ENCODE measurements around the gene AUNIP.
"Not testable (repeated sequence)": the region's sequence is repeated elsewhere in the genome, so short reads cannot be mapped to it uniquely, and the experiment has no call there.

The AUNIP gene

DNA sequence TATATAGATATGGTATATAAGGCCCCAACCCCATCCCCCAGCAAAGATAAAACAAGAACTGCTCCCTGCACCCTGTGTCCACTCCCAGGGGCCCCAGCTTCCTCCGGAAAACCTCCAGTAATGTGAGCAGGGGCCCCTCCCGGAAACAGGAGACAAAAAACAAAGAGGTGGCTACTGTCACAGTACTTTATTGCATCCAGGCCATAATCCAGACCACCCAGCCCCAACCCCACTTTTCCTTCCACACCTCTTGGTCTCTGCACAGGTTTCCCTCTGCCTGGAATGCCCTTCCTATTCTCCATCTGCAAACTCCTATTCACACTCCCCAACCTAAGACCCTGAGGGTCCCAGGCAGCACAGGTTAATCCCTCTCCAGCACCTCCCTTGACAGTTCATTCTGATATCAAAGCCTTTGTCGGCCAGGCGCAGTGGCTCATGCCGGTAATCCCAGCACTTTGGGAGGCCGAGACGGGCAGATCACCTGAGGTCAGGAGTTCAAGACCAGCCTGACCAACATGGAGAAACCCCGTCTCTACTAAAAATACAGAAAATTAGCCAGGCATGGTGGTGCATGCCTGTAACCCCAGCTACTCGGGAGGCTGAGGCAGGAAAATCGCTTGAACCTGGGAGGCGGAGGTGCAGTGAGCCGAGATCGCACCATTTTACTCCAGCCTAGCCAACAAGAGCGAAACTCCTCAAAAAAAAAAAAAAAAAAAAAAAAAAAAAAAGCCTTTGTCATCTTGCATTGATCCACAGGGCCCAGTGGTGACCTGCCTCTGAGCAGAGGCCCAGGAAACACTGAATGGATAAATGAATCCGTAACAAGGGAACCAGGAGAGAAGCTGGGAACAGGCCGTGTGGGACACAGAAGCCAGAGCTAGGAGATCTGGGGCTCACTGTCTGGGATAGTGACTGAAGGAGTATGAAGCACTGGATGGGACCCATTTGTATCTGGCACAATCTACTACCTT lies 2.3 kb upstream of the AUNIP start:
- H3K27ac ChIP-seq (ENCODE audit: low read length): no peak overlapping the region
- H3K36me3 ChIP-seq (ENCODE audit: control insufficient read depth in 1 of 2, insufficient read depth in 2 of 2, low read length in 2 of 2): peaks cover 0 to 17% of the 10 kb centered on the region in 2 donors
- H3K4me3 ChIP-seq (ENCODE audit: low read depth in 1 of 2, low read length in 2 of 2): no peak overlapping the region
- H3K4me1 ChIP-seq (ENCODE audit: control insufficient read depth in 1 of 2, insufficient read depth in 2 of 2, low read length in 2 of 2): peaks cover 5 to 6% of the 10 kb centered on the region in 2 donors
- no peaks in the 10 kb centered on the region for H3K27me3 ChIP-seq (ENCODE audit: low read depth, low read length)
- H3K9me3 ChIP-seq (ENCODE audit: control insufficient read depth in 1 of 2, low read length in 2 of 2): no peaks in the 10 kb centered on the region

DNA sequence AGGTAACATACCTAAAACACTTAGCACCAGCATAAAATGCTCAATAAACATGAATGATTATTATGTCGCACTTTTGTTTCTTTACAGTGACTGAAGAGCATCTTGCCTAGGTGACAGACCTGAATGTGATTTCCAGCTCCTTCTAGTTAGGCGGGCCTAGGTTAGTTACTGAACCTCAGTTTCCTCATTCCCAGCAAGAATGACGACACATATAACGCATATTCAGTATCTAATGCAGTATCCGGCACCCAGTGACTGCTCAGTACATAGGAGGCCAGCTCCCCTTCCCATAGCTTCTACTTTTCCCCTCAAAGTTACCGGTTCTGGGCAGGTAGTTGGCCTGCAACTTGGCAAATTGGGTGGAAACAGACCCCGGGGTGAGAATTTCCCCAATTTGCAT lies 763 bp downstream of the AUNIP start:
- Histone ChIP-seq H3K27ac (ENCODE audit: low read length) (no peak overlapping the region), H3K4me3 (ENCODE audit: low read depth in 1 of 2, low read length in 2 of 2) (peak overlapping the region; percentile 78 to 91), H3K4me1 (ENCODE audit: control insufficient read depth in 1 of 2, insufficient read depth in 2 of 2, low read length in 2 of 2) (peaks cover 5 to 6% of the 10 kb centered on the region in 2 donors), H3K36me3 (ENCODE audit: control insufficient read depth in 1 of 2, insufficient read depth in 2 of 2, low read length in 2 of 2) (peaks cover 0 to 16% of the 10 kb centered on the region in 2 donors), H3K27me3 (ENCODE audit: low read depth, low read length) (no peaks in the 10 kb centered on the region), H3K9me3 (ENCODE audit: control insufficient read depth in 1 of 2, low read length in 2 of 2) (no peaks in the 10 kb centered on the region)

DNA sequence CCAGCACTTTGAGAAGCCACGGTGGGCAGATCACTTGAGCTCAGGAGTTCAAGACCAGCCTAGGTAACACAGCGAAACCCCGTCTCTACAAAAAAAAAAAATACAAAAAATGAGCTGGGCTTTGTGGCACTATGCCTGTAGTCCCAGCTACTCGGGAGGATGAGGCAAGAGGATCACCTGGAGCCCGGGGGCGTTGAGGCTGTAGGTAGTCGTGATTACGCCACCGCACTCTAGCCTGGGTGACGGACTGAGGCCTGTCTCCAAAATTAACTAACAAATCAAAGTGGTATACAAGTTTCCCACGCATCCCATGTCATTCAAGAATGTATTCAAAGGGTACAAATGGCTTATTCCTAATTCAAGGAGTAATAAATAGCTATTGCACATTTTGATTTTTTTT lies 2.4 kb downstream of the AUNIP start:
- Histone ChIP-seq H3K27ac (ENCODE audit: low read length) (no peak overlapping the region), H3K36me3 (ENCODE audit: control insufficient read depth in 1 of 2, insufficient read depth in 2 of 2, low read length in 2 of 2) (no peaks in the 10 kb centered on the region), H3K4me1 (ENCODE audit: control insufficient read depth in 1 of 2, insufficient read depth in 2 of 2, low read length in 2 of 2) (peaks cover 5 to 6% of the 10 kb centered on the region in 2 donors), H3K9me3 (ENCODE audit: control insufficient read depth in 1 of 2, low read length in 2 of 2) (no peaks in the 10 kb centered on the region), H3K27me3 (ENCODE audit: low read depth, low read length) (no peaks in the 10 kb centered on the region), H3K4me3 (ENCODE audit: low read depth in 1 of 2, low read length in 2 of 2) (no peak overlapping the region)

DNA sequence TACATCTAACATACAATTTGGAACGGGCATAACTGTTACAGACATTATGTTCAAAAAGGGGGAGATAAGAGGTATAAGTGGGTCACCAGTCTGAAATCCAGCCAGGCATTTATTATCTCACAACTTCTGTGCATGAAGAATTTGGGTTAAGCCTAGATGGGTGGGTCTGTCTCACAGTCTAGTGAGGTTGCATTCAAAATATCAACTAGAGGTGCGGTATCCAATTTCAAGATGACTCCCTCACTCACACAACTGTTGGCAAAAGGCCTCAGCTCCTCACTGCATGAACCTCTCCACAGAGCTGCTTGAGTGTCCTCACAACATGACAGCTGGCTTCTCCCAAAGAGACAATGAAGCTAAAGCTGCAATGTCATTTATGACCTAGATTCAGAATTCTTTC lies 4.7 kb downstream of the AUNIP start:
- peaks cover 5 to 6% of the 10 kb centered on the region in 2 donors for H3K4me1 ChIP-seq (ENCODE audit: control insufficient read depth in 1 of 2, insufficient read depth in 2 of 2, low read length in 2 of 2)
- H3K27ac ChIP-seq (ENCODE audit: low read length): no peak overlapping the region
- no peaks in the 10 kb centered on the region for H3K9me3 ChIP-seq (ENCODE audit: control insufficient read depth in 1 of 2, low read length in 2 of 2)
- H3K4me3 ChIP-seq (ENCODE audit: low read depth in 1 of 2, low read length in 2 of 2): no peak overlapping the region
- no peaks in the 10 kb centered on the region for H3K36me3 ChIP-seq (ENCODE audit: control insufficient read depth in 1 of 2, insufficient read depth in 2 of 2, low read length in 2 of 2)
- H3K27me3 ChIP-seq (ENCODE audit: low read depth, low read length): no peaks in the 10 kb centered on the region

DNA sequence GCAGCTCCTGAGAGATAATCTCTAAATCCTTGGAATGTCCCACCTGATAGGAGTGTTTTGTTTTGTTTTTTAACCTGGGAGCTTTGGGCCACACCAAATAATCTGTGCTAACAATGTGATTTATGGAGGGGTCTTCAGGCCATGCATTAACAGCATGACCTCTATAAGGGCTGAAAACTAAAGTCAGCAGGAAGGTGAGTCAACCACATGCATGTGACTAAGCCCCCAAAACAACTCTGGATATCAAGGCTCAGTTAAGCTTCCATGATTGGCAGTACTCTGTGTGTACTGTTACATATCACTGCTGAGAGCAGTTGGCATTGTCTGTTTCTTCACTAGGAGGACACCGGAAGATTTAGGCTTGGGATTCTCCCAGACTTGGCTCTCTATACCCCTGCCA lies 10.7 kb downstream of the AUNIP start:
- no peak overlapping the region for H3K4me3 ChIP-seq (ENCODE audit: low read depth in 1 of 2, low read length in 2 of 2)
- H3K4me1 ChIP-seq (ENCODE audit: control insufficient read depth in 1 of 2, insufficient read depth in 2 of 2, low read length in 2 of 2): no peaks in the 10 kb centered on the region
- no peaks in the 10 kb centered on the region for H3K9me3 ChIP-seq (ENCODE audit: control insufficient read depth in 1 of 2, low read length in 2 of 2)
- no peaks in the 10 kb centered on the region for H3K27me3 ChIP-seq (ENCODE audit: low read depth, low read length)
- no peaks in the 10 kb centered on the region for H3K36me3 ChIP-seq (ENCODE audit: control insufficient read depth in 1 of 2, insufficient read depth in 2 of 2, low read length in 2 of 2)
- H3K27ac ChIP-seq (ENCODE audit: low read length): no peak overlapping the region

DNA sequence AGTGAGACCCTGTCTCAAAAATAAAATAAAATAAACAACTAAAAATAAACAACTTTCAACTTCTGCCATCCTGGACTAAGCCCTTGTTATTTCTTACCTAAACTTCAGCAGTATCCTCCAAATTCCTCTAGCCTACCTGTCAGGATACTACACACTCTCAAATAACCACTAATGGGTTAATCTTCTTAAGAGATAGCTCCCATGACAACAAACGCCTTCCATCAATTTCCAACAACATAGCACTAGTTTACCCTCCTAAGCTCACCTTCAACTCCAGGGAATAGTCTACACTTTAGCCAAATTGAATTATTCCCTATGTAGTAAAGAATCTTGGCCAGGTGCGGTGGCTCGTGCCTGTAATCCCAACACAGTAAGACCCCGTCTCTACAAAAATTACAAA lies 11.3 kb downstream of the AUNIP start:
- H3K27ac ChIP-seq (ENCODE audit: low read length): no peak overlapping the region
- no peak overlapping the region for H3K4me3 ChIP-seq (ENCODE audit: low read depth in 1 of 2, low read length in 2 of 2)
- no peaks in the 10 kb centered on the region for H3K36me3 ChIP-seq (ENCODE audit: control insufficient read depth in 1 of 2, insufficient read depth in 2 of 2, low read length in 2 of 2)
- no peaks in the 10 kb centered on the region for H3K27me3 ChIP-seq (ENCODE audit: low read depth, low read length)
- no peaks in the 10 kb centered on the region for H3K4me1 ChIP-seq (ENCODE audit: control insufficient read depth in 1 of 2, insufficient read depth in 2 of 2, low read length in 2 of 2)
- H3K9me3 ChIP-seq (ENCODE audit: control insufficient read depth in 1 of 2, low read length in 2 of 2): no peaks in the 10 kb centered on the region

DNA sequence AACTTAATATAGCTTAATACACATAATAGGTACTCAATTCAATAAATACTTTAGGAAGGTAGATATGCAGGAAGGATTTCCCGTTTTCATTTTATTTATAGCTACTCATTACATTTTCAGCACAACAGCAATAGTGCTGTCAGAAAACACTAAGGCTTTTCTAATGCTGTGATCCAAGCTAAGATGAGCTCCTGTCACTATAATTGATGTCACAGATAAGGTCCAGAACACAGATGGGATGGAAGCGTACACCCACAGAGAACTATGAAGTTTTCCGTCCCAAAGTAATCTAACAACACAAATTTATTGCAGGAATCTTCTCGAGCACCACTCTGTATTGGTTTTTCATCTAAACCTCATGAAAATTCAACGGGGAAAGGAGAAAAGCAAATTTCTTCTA lies 13.6 kb downstream of the AUNIP start:
- Histone ChIP-seq H3K27ac (ENCODE audit: low read length) (no peak overlapping the region), H3K4me3 (ENCODE audit: low read depth in 1 of 2, low read length in 2 of 2) (no peak overlapping the region)

DNA sequence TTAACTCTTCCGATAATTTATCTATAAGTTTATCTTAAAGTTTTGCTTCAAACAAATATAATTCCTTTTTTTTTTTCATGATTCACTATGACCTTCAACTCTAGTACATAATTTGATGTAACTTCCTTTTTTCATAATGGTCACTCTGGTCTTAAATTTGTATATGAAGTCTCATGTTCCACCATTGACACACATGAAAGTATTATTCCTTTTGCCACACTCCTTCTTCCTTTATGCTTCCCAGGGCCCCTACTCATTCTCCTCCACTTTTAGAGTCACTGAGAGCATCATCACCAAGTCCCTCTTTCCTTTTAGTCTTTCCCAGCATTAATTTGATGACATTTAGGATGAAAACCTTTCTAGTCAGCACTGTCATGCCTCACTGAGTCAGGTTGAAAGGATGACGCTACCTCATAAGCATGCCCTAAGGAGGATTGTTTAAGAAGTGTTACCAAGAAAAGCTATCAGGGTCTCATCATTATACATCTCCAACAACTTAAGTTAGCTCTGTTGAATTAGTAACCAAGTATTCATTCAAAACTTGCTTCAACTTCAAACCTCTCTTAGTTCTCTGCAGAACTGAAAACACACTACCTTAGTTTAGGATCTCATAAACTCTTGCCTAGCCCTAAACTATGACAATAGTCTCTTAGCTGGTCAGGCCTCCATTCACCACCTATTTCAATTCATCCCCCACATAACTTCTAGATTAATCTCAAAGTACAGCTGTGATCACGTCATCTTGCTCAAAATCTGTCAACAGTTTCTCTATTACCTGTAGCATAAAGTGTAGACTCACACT lies 14.5 kb downstream of the AUNIP start:
- Histone ChIP-seq H3K4me1 (ENCODE audit: control insufficient read depth in 1 of 2, insufficient read depth in 2 of 2, low read length in 2 of 2) (no peaks in the 10 kb centered on the region), H3K36me3 (ENCODE audit: control insufficient read depth in 1 of 2, insufficient read depth in 2 of 2, low read length in 2 of 2) (no peaks in the 10 kb centered on the region), H3K27ac (ENCODE audit: low read length) (no peak overlapping the region), H3K27me3 (ENCODE audit: low read depth, low read length) (no peaks in the 10 kb centered on the region), H3K4me3 (ENCODE audit: low read depth in 1 of 2, low read length in 2 of 2) (no peak overlapping the region), H3K9me3 (ENCODE audit: control insufficient read depth in 1 of 2, low read length in 2 of 2) (no peaks in the 10 kb centered on the region)

More for the DNA sequence above, 13.6 kb downstream of the AUNIP start:
- no peaks in the 10 kb centered on the region for H3K36me3 ChIP-seq (ENCODE audit: control insufficient read depth in 1 of 2, insufficient read depth in 2 of 2, low read length in 2 of 2)
- H3K4me1 ChIP-seq (ENCODE audit: control insufficient read depth in 1 of 2, insufficient read depth in 2 of 2, low read length in 2 of 2): no peaks in the 10 kb centered on the region
- H3K27me3 ChIP-seq (ENCODE audit: low read depth, low read length): no peaks in the 10 kb centered on the region
- H3K9me3 ChIP-seq (ENCODE audit: control insufficient read depth in 1 of 2, low read length in 2 of 2): no peaks in the 10 kb centered on the region

DNA sequence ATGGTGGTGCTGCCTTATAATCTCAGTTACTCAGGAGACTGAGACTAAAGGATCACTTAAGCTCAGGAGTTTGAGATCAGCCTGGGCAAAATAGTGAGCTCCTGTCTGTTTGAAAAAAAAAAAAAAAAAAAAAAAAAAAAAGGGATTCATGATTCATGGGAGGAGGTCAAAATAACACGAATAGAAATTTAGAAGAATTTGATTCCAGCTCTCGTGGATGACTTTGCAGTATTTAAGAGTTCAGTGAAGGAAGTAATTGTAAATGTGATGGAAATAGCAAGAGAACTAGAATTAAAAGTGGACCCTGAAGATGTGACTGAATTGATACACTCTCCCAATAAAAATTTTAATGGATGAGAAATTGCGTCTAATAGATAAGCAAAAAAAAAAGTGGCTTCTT lies 15.8 kb downstream of the AUNIP start:
- Histone ChIP-seq H3K36me3 (ENCODE audit: control insufficient read depth in 1 of 2, insufficient read depth in 2 of 2, low read length in 2 of 2) (no peaks in the 10 kb centered on the region), H3K4me3 (ENCODE audit: low read depth in 1 of 2, low read length in 2 of 2) (no peak overlapping the region), H3K9me3 (ENCODE audit: control insufficient read depth in 1 of 2, low read length in 2 of 2) (no peaks in the 10 kb centered on the region), H3K27me3 (ENCODE audit: low read depth, low read length) (no peaks in the 10 kb centered on the region), H3K4me1 (ENCODE audit: control insufficient read depth in 1 of 2, insufficient read depth in 2 of 2, low read length in 2 of 2) (no peaks in the 10 kb centered on the region), H3K27ac (ENCODE audit: low read length) (no peak overlapping the region)

DNA sequence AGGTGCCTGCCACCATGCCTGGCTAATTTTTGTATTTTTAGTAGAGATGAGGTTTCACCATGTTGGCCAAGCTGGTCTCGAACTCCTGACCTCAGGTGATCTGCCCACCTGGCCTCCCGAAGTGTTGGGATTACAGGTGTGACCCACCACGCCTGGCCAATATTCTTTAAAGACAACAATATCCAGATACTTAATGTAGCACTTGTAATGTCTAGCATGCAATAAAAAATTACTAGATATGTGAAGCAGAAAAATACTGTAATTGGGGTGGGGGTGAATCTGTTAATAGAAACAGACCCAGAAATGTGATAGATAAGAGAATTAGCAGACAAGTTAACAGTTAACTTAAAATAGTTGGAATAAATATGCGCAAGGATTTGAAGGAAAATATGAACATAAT lies 19.4 kb downstream of the AUNIP start:
- not testable (repeated sequence) for H3K9me3 ChIP-seq (ENCODE audit: control insufficient read depth in 1 of 2, low read length in 2 of 2); H3K27ac ChIP-seq (ENCODE audit: low read length); H3K4me1 ChIP-seq (ENCODE audit: control insufficient read depth in 1 of 2, insufficient read depth in 2 of 2, low read length in 2 of 2); H3K4me3 ChIP-seq (ENCODE audit: low read depth in 1 of 2, low read length in 2 of 2); H3K36me3 ChIP-seq (ENCODE audit: control insufficient read depth in 1 of 2, insufficient read depth in 2 of 2, low read length in 2 of 2); H3K27me3 ChIP-seq (ENCODE audit: low read depth, low read length)

DNA sequence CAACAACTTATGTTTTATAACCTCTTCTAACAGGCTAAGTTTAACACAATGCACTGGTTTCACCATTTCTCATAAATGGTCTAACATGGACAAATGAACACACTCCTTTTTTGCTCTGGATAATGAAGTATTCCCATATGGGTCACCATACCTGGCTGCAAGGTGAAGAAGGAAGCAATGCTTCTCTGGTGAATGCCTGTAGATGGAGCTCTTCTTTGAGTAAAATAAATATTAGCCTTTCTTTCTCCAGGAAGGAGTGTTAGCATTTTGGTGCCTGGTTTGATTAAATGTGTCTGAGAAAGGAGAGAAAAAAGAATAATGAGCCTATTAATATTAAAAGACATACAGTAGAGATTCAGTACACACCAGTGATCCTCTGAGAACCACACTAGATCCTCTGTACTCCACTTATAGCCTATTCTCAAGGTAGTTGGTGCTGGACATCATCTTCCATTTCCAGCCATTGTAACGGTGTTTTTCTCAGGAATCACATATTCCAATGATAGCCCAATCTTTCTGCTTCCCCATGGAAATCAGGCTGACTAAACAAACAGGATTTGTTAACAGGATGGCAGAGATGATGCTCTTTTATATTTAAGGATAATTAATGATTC lies 21.9 kb downstream of the AUNIP start:
- no peaks in the 10 kb centered on the region for H3K27me3 ChIP-seq (ENCODE audit: low read depth, low read length)
- no peak overlapping the region for H3K4me3 ChIP-seq (ENCODE audit: low read depth in 1 of 2, low read length in 2 of 2)
- no peak overlapping the region for H3K27ac ChIP-seq (ENCODE audit: low read length)
- peaks cover 10 to 17% of the 10 kb centered on the region in 2 donors for H3K36me3 ChIP-seq (ENCODE audit: control insufficient read depth in 1 of 2, insufficient read depth in 2 of 2, low read length in 2 of 2)
- no peaks in the 10 kb centered on the region for H3K4me1 ChIP-seq (ENCODE audit: control insufficient read depth in 1 of 2, insufficient read depth in 2 of 2, low read length in 2 of 2)
- H3K9me3 ChIP-seq (ENCODE audit: control insufficient read depth in 1 of 2, low read length in 2 of 2): no peaks in the 10 kb centered on the region

Measured in muscle layer of duodenum (tissue), 2 donors.